ENCODE results near the gene PNPLA5. TPM values are rescaled to one million over a fixed set of nuclear protein-coding genes. Genes with fewer than 3 reads are reported as not detected.
"Not testable (repeated sequence)": the region's sequence is repeated elsewhere in the genome, so short reads cannot be mapped to it uniquely, and the experiment has no call there.

PNPLA5 gene
- total RNA-seq, 2 experiments from 2014 or later: not detected

- peaks cover 3 to 15% of the 10 kb centered on the region in 2 experiments for H3K27me3 ChIP-seq (ENCODE audit: control insufficient read depth in 1 of 2, insufficient read depth in 2 of 2, low read length in 2 of 2)
- no peaks in the 10 kb centered on the region for H3K4me1 ChIP-seq (ENCODE audit: insufficient read depth, low read length)
- DNase-seq: peak in 1 of 14 experiments; percentile 1
- Mint-ChIP-seq H3K36me3 (ENCODE audit: low read depth) (no peaks in the 10 kb centered on the region), H3K4me3 (no peak overlapping the region), H3K27me3 (peaks cover 65% of the 10 kb centered on the region), H3K4me1 (ENCODE audit: low read depth) (no peaks in the 10 kb centered on the region), H3K9me3 (no peaks in the 10 kb centered on the region), H3K27ac (no peak overlapping the region)
- no peak overlapping the region for H3K4me3 ChIP-seq (ENCODE audit: low read length)
- H3K27ac ChIP-seq (ENCODE audit: low read depth in 1 of 2, low read length in 2 of 2): no peak overlapping the region
- ATAC-seq (ENCODE audit: poor library complexity): no peak
- intact Hi-C loops (cut with DNase I, micrococcal nuclease): no loop called here
- H3K36me3 ChIP-seq (ENCODE audit: insufficient read depth, low read length): no peaks in the 10 kb centered on the region
- ChIA-PET POLR2A (no interaction called here), CTCF (no interaction called here)
- no peaks in the 10 kb centered on the region for H3K9me3 ChIP-seq (ENCODE audit: control insufficient read depth in 1 of 2, insufficient read depth in 1 of 2, low read length in 2 of 2)
- TF ChIP-seq, protein P1, sequence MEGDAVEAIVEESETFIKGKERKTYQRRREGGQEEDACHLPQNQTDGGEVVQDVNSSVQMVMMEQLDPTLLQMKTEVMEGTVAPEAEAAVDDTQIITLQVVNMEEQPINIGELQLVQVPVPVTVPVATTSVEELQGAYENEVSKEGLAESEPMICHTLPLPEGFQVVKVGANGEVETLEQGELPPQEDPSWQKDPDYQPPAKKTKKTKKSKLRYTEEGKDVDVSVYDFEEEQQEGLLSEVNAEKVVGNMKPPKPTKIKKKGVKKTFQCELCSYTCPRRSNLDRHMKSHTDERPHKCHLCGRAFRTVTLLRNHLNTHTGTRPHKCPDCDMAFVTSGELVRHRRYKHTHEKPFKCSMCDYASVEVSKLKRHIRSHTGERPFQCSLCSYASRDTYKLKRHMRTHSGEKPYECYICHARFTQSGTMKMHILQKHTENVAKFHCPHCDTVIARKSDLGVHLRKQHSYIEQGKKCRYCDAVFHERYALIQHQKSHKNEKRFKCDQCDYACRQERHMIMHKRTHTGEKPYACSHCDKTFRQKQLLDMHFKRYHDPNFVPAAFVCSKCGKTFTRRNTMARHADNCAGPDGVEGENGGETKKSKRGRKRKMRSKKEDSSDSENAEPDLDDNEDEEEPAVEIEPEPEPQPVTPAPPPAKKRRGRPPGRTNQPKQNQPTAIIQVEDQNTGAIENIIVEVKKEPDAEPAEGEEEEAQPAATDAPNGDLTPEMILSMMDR (IDR thresholded peaks at IDR 0.05): no peak
Observed at GRCh38 chr22:43876866-43877509, 14.8 kb downstream of the PNPLA5 start.

GRCh38 chr22:43869799-43870198 lies 22.0 kb downstream of the PNPLA5 start:
- CTCF ChIA-PET: no interaction called here
- Mint-ChIP-seq H3K9me3 (peaks cover 7% of the 10 kb centered on the region), H3K36me3 (ENCODE audit: low read depth) (no peaks in the 10 kb centered on the region), H3K27me3 (peaks cover 54% of the 10 kb centered on the region), H3K4me1 (ENCODE audit: low read depth) (no peaks in the 10 kb centered on the region), H3K27ac (no peak overlapping the region), H3K4me3 (no peak overlapping the region)
- intact Hi-C loops (cut with DNase I, micrococcal nuclease): no loop called here
- TF ChIP-seq, protein P1 (IDR thresholded peaks at IDR 0.05): no peak
- no peak for DNase-seq
- POLR2A ChIA-PET: no interaction called here
- Histone ChIP-seq H3K9me3 (ENCODE audit: control insufficient read depth in 1 of 2, insufficient read depth in 1 of 2, low read length in 2 of 2) (peaks cover 0 to 12% of the 10 kb centered on the region in 2 experiments), H3K36me3 (ENCODE audit: insufficient read depth, low read length) (no peaks in the 10 kb centered on the region), H3K27me3 (ENCODE audit: control insufficient read depth in 1 of 2, insufficient read depth in 2 of 2, low read length in 2 of 2) (peaks cover 7% of the 10 kb centered on the region in 2 experiments), H3K4me1 (ENCODE audit: insufficient read depth, low read length) (no peaks in the 10 kb centered on the region), H3K4me3 (ENCODE audit: low read length) (no peak overlapping the region), H3K27ac (ENCODE audit: low read depth in 1 of 2, low read length in 2 of 2) (no peak overlapping the region)
- no peak for ATAC-seq (ENCODE audit: poor library complexity)

DNA sequence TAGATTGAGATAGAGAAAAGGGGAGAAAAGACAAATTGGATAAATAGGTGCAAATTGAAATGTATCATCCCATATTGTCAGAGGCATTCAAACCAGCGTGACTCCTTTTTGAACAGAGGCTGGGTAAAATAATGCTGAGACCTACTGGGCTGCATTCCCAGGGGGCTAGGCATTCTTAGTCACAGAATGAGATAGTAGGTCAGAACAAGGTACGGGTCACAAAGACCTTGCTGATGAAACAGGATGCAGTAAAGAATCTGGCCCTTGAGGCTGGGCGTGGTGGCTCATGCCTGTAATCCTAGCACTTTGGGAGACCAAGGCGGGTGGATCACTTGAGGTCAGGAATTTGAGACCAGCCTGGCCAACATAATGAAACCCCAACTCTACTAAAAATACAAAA lies 22.8 kb downstream of the PNPLA5 start:
- H3K27me3 Mint-ChIP-seq: peaks cover 56% of the 10 kb centered on the region
- DNase-seq; CTCF ChIA-PET; H3K4me3 ChIP-seq (ENCODE audit: low read length); H3K36me3 Mint-ChIP-seq (ENCODE audit: low read depth); H3K27me3 ChIP-seq (ENCODE audit: control insufficient read depth in 1 of 2, insufficient read depth in 2 of 2, low read length in 2 of 2); H3K4me1 Mint-ChIP-seq (ENCODE audit: low read depth); H3K9me3 Mint-ChIP-seq; ATAC-seq (ENCODE audit: poor library complexity); H3K27ac ChIP-seq (ENCODE audit: low read depth in 1 of 2, low read length in 2 of 2); H3K4me1 ChIP-seq (ENCODE audit: insufficient read depth, low read length); H3K4me3 Mint-ChIP-seq; intact Hi-C loops (cut with DNase I, micrococcal nuclease); POLR2A ChIA-PET; H3K27ac Mint-ChIP-seq; H3K36me3 ChIP-seq (ENCODE audit: insufficient read depth, low read length): not testable (repeated sequence)
- H3K9me3 ChIP-seq (ENCODE audit: control insufficient read depth in 1 of 2, insufficient read depth in 1 of 2, low read length in 2 of 2): peaks cover 0 to 12% of the 10 kb centered on the region in 2 experiments
